CD4-positive, alpha-beta T cell treated with Interleukin-6 at 100 ng/mL for 8 hours (primary cell): ENCODE results near the gene ASB3.
"Not testable (repeated sequence)": the region's sequence is repeated elsewhere in the genome, so short reads cannot be mapped to it uniquely, and the experiment has no call there.

Experiments used
- DNase-seq: peaks from one replicate; pipeline ENCODE4 v3.0.0-alpha.2; 2020; ENCODE audit warnings: mixed read lengths, low spot score

The ASB3 gene

GRCh38 chr2:53785366-53785765 is 1.4 kb downstream of the ASB3 start:
- no peak for DNase-seq

GRCh38 chr2:53784436-53784835 is 2.3 kb downstream of the ASB3 start:
- no peak for DNase-seq

- DNase-seq = no peak
Observed at GRCh38 chr2:53782676-53783075, 4.1 kb downstream of the ASB3 start.

GRCh38 chr2:53780056-53780455 is 6.7 kb downstream of the ASB3 start:
- no peak for DNase-seq

GRCh38 chr2:53778536-53779162 is 8.1 kb downstream of the ASB3 start:
- DNase-seq = no peak

- no peak for DNase-seq
Observed at GRCh38 chr2:53777134-53777533, 9.6 kb downstream of the ASB3 start.

GRCh38 chr2:53770264-53770663 is 16.5 kb downstream of the ASB3 start:
- no peak for DNase-seq

- DNase-seq = no peak
Observed at GRCh38 chr2:53769318-53769945, 17.3 kb downstream of the ASB3 start.

- peak; percentile 44 for DNase-seq
Observed at GRCh38 chr2:53768242-53768542, 18.6 kb downstream of the ASB3 start.

GRCh38 chr2:53767405-53768241 is 19.1 kb downstream of the ASB3 start, which contains the start of gene CHAC2:
TSS of gene CHAC2 (plus strand) at chr2:53767804. CDS start at chr2:53767887, 83 bp downstream.
- DNase-seq = peak; percentile 78

GRCh38 chr2:53765767-53766166 is 21.0 kb downstream of the ASB3 start:
- no peak for DNase-seq

GRCh38 chr2:53757206-53757605 is 29.5 kb downstream of the ASB3 start:
- DNase-seq = not testable (repeated sequence)

GRCh38 chr2:53756644-53757043 is 30.1 kb downstream of the ASB3 start:
- no peak for DNase-seq

GRCh38 chr2:53755121-53755520 is 31.6 kb downstream of the ASB3 start:
- DNase-seq = no peak

GRCh38 chr2:53753041-53753440 is 33.7 kb downstream of the ASB3 start:
- no peak for DNase-seq

- DNase-seq = no peak
Observed at GRCh38 chr2:53752385-53752784, 34.4 kb downstream of the ASB3 start.

- DNase-seq = no peak
Observed at GRCh38 chr2:53751728-53752127, 35.0 kb downstream of the ASB3 start.

- DNase-seq = no peak
Observed at GRCh38 chr2:53750041-53750768, 36.5 kb downstream of the ASB3 start.

GRCh38 chr2:53744395-53745065 is 42.2 kb downstream of the ASB3 start:
- DNase-seq = no peak

- no peak for DNase-seq
Observed at GRCh38 chr2:53740170-53740569, 46.6 kb downstream of the ASB3 start.

- DNase-seq = no peak
Observed at GRCh38 chr2:53739032-53739431, 47.7 kb downstream of the ASB3 start.

- no peak for DNase-seq
Observed at GRCh38 chr2:53737091-53737490, 49.7 kb downstream of the ASB3 start.
